HepG2 (cell line): ENCODE measurements around the gene COL8A1. TPM values are rescaled to one million over a fixed set of nuclear protein-coding genes. Genes with fewer than 3 reads are reported as not detected.

Experiments
- ATAC-seq: fragments of 200-7000 bp; cut with Tn5 transposase; 3 replicates; pipeline ENCODE4 v1.9.1; 2020; ENCODE audit warnings: mild to moderate bottlenecking, moderate library complexity
- BruUV-seq: library from RNA; stranded (reverse); fragments of 400-500 nt; replicated peaks from 2 replicates; lab custom pipeline; 2021; lab: Mats Ljungman, UMichigan
- CTCF ChIA-PET: fragments of 300-600 bp; formaldehyde crosslinking; extraction: SDS; loops from one replicate; lab custom pipeline; 2021; ENCODE audit warnings: low total read pairs, inconsistent platforms, low intra/inter-chr PET ratio; lab: Yijun Ruan, JAX
- POLR2A ChIA-PET: fragments of 350-600 bp; sonication (Branson Sonifier 250); formaldehyde crosslinking; loops from one replicate; lab custom pipeline; 2020; ENCODE audit warnings: antibody characterized with exemption, inconsistent platforms; lab: Yijun Ruan, JAX
- DNase-seq: peaks from one replicate; pipeline ENCODE4 v3.0.0-alpha.2; 2015; ENCODE audit warnings: low spot score
- FAIRE-seq: peaks from 3 replicates; lab custom pipeline; 2011; peaks lifted over from hg19 to GRCh38; lab: Jason Lieb, UNC
- H2AFZ ChIP-seq: one replicate; pipeline ENCODE4 v1.6.1; 2011; ENCODE audit warnings: low read length, inconsistent platforms
- H3K27ac ChIP-seq: fragments of 300-600 bp; 3 replicates; pipeline ENCODE4 v1.8.0; 2011; ENCODE audit warnings: mixed run types, mild to moderate bottlenecking, mixed read lengths, low read length, inconsistent platforms; ENCODE audit not compliant: insufficient read depth; ENCODE audit errors: extremely low read length
- H3K27me3 ChIP-seq, 2 experiments: fragments of 200-600 bp in 1 of 2; 2 replicates in 1 of 2; 3 replicates in 1 of 2; pipeline versions ENCODE4 v1.6.0 to v1.8.0; 2011; ENCODE audit warnings: low read length in 2 of 2, mild to moderate bottlenecking in 2 of 2, moderate library complexity in 2 of 2, inconsistent platforms in 1 of 2; ENCODE audit not compliant: insufficient read depth in 2 of 2, control insufficient read depth in 1 of 2
- H3K36me3 ChIP-seq, 2 experiments: fragments of 200-600 bp in 1 of 2; replicated peaks in 1 of 2; 2 replicates in 1 of 2; 3 replicates in 1 of 2; pipeline versions ENCODE4 v1.5.1 to v1.8.0; 2011; ENCODE audit warnings: low read length in 2 of 2, inconsistent platforms in 1 of 2; ENCODE audit not compliant: insufficient read depth in 2 of 2, control insufficient read depth in 1 of 2
- H3K4me1 ChIP-seq: 2 replicates; pipeline ENCODE4 v1.5.1; 2012; ENCODE audit warnings: low read length, inconsistent platforms; ENCODE audit not compliant: insufficient read depth
- H3K4me2 ChIP-seq: 2 replicates; pipeline ENCODE4 v1.6.0; 2011; ENCODE audit warnings: low read depth, low read length, inconsistent platforms
- H3K4me3 ChIP-seq, 3 experiments: fragments of 200-600 bp in 1 of 3; sonication (generic), shearing (Covaris generic) in 1 of 3; replicated peaks in 1 of 3; 2 replicates each; pipeline ENCODE4 v1.5.1; 2011 to 2016; ENCODE audit warnings: low read length in 3 of 3, inconsistent platforms in 2 of 3, low read depth in 2 of 3, mild to moderate bottlenecking in 2 of 3, control low read depth in 1 of 3, mixed read lengths in 1 of 3; ENCODE audit not compliant: insufficient read depth in 1 of 3
- H3K79me2 ChIP-seq: one replicate; pipeline ENCODE4 v1.6.1; 2011; ENCODE audit warnings: low read length, inconsistent platforms; ENCODE audit not compliant: insufficient read depth
- H3K9ac ChIP-seq: 2 replicates; pipeline ENCODE4 v1.6.0; 2011; ENCODE audit warnings: mild to moderate bottlenecking, low read depth, low read length, inconsistent platforms; ENCODE audit not compliant: insufficient read depth
- H3K9me3 ChIP-seq: 2 replicates; pipeline ENCODE4 v1.5.1; 2012; ENCODE audit warnings: mild to moderate bottlenecking, low read length
- H4K20me1 ChIP-seq: 2 replicates; pipeline ENCODE4 v1.6.0; 2011; ENCODE audit warnings: inconsistent platforms, mild to moderate bottlenecking, low read length, moderate library complexity; ENCODE audit not compliant: insufficient read depth
- BCL6 ChIP-seq: IDR thresholded peaks from 2 replicates; pipeline ENCODE4 v1.6.1; 2016; ENCODE audit warnings: missing genetic modification reagents, missing compliant biosample characterization
- FIP1L1 ChIP-seq: fragments of 200-400 bp; formaldehyde crosslinking; IDR thresholded peaks from 2 replicates; pipeline ENCODE4 v1.6.1; 2018; ENCODE audit warnings: low read depth, mild to moderate bottlenecking, low read length, moderate library complexity, borderline replicate concordance; ENCODE audit not compliant: insufficient read depth
- GRHL1 ChIP-seq: sonication (generic); formaldehyde crosslinking; conservative IDR thresholded peaks from 2 replicates; pipeline ENCODE4 v1.8.0; 2022; ENCODE audit warnings: missing genetic modification reagents
- HNRNPK ChIP-seq: fragments of 200-400 bp; formaldehyde crosslinking; IDR thresholded peaks from 2 replicates; pipeline ENCODE4 v1.6.1; 2018; ENCODE audit warnings: low read length, low read depth, moderate library complexity, mild to moderate bottlenecking; ENCODE audit not compliant: poor library complexity, severe bottlenecking
- HNRNPL ChIP-seq: fragments of 200-400 bp; formaldehyde crosslinking; IDR thresholded peaks from 2 replicates; pipeline ENCODE4 v1.6.1; 2017; ENCODE audit warnings: mild to moderate bottlenecking, low read depth, low read length
- KLF12 ChIP-seq: sonication (generic); formaldehyde crosslinking; IDR thresholded peaks from 2 replicates; pipeline ENCODE4 v1.4.0; 2020; ENCODE audit warnings: missing genetic modification reagents, borderline replicate concordance
- SP140L ChIP-seq: sonication (generic); formaldehyde crosslinking; IDR thresholded peaks from 2 replicates; pipeline ENCODE4 v1.4.0; 2020; ENCODE audit warnings: missing genetic modification reagents, borderline replicate concordance
- SP2 ChIP-seq: sonication (generic); formaldehyde crosslinking; IDR thresholded peaks from 2 replicates; pipeline ENCODE4 v1.5.1; 2020; ENCODE audit warnings: mild to moderate bottlenecking, missing genetic modification reagents
- SRSF4 ChIP-seq: fragments of 200-400 bp; formaldehyde crosslinking; IDR thresholded peaks from one replicate; pipeline ENCODE4 v1.6.1; 2018; ENCODE audit warnings: mild to moderate bottlenecking, low read depth, low read length, moderate library complexity; ENCODE audit not compliant: poor library complexity, severe bottlenecking
- ZKSCAN8 ChIP-seq: IDR thresholded peaks from 2 replicates; pipeline ENCODE4 v1.6.1; 2016; ENCODE audit warnings: borderline replicate concordance, missing genetic modification reagents, missing compliant biosample characterization
- ZNF264 ChIP-seq: sonication (generic); formaldehyde crosslinking; IDR thresholded peaks from 2 replicates; pipeline ENCODE4 v1.4.0; 2020; ENCODE audit warnings: missing genetic modification reagents
- ZNF333 ChIP-seq: sonication (generic); formaldehyde crosslinking; IDR thresholded peaks from 2 replicates; pipeline ENCODE4 v1.4.0; 2020; ENCODE audit warnings: mild to moderate bottlenecking, missing genetic modification reagents, borderline replicate concordance
- ZNF589 ChIP-seq: sonication (generic); formaldehyde crosslinking; conservative IDR thresholded peaks from 2 replicates; pipeline ENCODE4 v1.8.0; 2022; ENCODE audit warnings: mild to moderate bottlenecking, moderate library complexity, missing genetic modification reagents
- WGBS: methylation state at CpG from one replicate; pipeline ENCODE4 v1.1.6; 2017; ENCODE audit warnings: low lambda C conversion rate; 5-methylcytosine and 5-hydroxymethylcytosine counted together
- in situ Hi-C: cut with HindIII; loops from 2 replicates; pipeline ENCODE4 v1.10.0; 2017; ENCODE audit warnings: low pct_unique_long_range_greater_than_20kb; ENCODE audit not compliant: extremely low pct_ligation_motif_present
- intact Hi-C: fragments of 100-400 bp; cut with micrococcal nuclease; formaldehyde crosslinking; loops from one replicate; pipeline ENCODE4 v1.10.0; 2022; ENCODE audit not compliant: unreplicated experiment
- polyA plus RNA-seq, 8 experiments: library from polyadenylated mRNA; depleted of rRNA in 3 of 8; stranded (reverse) in 7 of 8; unstranded in 1 of 8; fragments of >200 nt; fragmentation: Illumina TruSeq in 4 of 8; extraction: Trizol in 4 of 8; gene quantifications; 2 replicates each; pipeline versions ENCODE4 v1.2.1 to v1.2.3, GENCODE V29; 2011 to 2016; ENCODE audit warnings: low read depth in 4 of 8, missing spikeins in 1 of 8, mixed read lengths in 1 of 8; ENCODE audit not compliant: insufficient read depth in 1 of 8
- total RNA-seq, 5 experiments: library from RNA; depleted of rRNA; stranded (reverse); fragments of >200 nt; fragmentation: Illumina TruSeq; extraction: Trizol; gene quantifications; 2 replicates each; pipeline ENCODE4 v1.2.3, GENCODE V29; 2016; ENCODE audit warnings: low read depth in 1 of 5
- TF ChIP-seq, protein P1 (sequence below): sonication (generic); formaldehyde crosslinking; IDR thresholded peaks from 2 replicates; pipeline ENCODE4 v1.5.1; 2020; ENCODE audit warnings: mild to moderate bottlenecking, missing genetic modification reagents, borderline replicate concordance
- TF ChIP-seq, protein P2 (sequence below): IDR thresholded peaks from 2 replicates; pipeline ENCODE4 v1.6.1; 2016; ENCODE audit warnings: low read depth, borderline replicate concordance
- TF ChIP-seq, protein P3 (sequence below): sonication (generic); formaldehyde crosslinking; IDR thresholded peaks from 2 replicates; pipeline ENCODE4 v1.4.0; 2020; ENCODE audit warnings: mild to moderate bottlenecking, low read depth, missing genetic modification reagents

Gene COL8A1
- total and polyA plus RNA-seq, 2 of the 13 experiments (the other 11 are each of a cell fraction or from before 2014, with no cell fraction given), result not detected

DNA sequence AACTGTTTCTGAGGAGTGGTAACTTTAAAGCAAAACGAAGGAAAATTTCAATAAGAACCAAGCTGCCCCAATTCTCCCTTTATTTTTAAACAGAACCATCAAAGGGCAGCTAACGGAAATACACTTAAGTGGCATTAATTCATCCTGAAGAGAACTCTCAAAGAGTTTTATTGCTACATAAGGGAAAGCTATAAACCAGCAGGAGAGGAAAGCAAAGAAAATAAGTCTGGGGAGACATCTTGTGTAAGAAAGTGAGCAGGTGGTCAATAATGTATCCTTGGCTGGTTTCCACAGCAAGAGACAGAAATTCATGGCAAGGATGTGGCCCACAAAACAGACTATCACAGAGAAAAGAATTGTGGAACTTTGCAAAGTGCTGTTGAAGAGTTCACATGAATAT, 139.3 kb downstream of the COL8A1 start:
- 0% methylated on average over 2 of the region's 2 CpGs for WGBS
- no TSS peak for BruUV-seq
- no peak overlapping the region for H3K9ac ChIP-seq

More for the DNA sequence above, 139.3 kb downstream of the COL8A1 start:
- Histone ChIP-seq H2AFZ (no peak overlapping the region), H3K36me3 (no peaks in the 10 kb centered on the region), H3K27ac (no peak overlapping the region), H3K4me2 (no peak overlapping the region), H3K79me2 (no peaks in the 10 kb centered on the region), H3K4me1 (no peaks in the 10 kb centered on the region), H3K9me3 (no peaks in the 10 kb centered on the region), H4K20me1 (no peaks in the 10 kb centered on the region), H3K27me3 (no peaks in the 10 kb centered on the region), H3K4me3 (no peak overlapping the region)
- CTCF ChIA-PET, result no interaction called here
- in situ Hi-C loops, result no loop called here
- POLR2A ChIA-PET, result no interaction called here
- TF ChIP-seq, protein P1, sequence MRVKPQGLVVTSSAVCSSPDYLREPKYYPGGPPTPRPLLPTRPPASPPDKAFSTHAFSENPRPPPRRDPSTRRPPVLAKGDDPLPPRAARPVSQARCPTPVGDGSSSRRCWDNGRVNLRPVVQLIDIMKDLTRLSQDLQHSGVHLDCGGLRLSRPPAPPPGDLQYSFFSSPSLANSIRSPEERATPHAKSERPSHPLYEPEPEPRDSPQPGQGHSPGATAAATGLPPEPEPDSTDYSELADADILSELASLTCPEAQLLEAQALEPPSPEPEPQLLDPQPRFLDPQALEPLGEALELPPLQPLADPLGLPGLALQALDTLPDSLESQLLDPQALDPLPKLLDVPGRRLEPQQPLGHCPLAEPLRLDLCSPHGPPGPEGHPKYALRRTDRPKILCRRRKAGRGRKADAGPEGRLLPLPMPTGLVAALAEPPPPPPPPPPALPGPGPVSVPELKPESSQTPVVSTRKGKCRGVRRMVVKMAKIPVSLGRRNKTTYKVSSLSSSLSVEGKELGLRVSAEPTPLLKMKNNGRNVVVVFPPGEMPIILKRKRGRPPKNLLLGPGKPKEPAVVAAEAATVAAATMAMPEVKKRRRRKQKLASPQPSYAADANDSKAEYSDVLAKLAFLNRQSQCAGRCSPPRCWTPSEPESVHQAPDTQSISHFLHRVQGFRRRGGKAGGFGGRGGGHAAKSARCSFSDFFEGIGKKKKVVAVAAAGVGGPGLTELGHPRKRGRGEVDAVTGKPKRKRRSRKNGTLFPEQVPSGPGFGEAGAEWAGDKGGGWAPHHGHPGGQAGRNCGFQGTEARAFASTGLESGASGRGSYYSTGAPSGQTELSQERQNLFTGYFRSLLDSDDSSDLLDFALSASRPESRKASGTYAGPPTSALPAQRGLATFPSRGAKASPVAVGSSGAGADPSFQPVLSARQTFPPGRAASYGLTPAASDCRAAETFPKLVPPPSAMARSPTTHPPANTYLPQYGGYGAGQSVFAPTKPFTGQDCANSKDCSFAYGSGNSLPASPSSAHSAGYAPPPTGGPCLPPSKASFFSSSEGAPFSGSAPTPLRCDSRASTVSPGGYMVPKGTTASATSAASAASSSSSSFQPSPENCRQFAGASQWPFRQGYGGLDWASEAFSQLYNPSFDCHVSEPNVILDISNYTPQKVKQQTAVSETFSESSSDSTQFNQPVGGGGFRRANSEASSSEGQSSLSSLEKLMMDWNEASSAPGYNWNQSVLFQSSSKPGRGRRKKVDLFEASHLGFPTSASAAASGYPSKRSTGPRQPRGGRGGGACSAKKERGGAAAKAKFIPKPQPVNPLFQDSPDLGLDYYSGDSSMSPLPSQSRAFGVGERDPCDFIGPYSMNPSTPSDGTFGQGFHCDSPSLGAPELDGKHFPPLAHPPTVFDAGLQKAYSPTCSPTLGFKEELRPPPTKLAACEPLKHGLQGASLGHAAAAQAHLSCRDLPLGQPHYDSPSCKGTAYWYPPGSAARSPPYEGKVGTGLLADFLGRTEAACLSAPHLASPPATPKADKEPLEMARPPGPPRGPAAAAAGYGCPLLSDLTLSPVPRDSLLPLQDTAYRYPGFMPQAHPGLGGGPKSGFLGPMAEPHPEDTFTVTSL (CRISPR knock-in tag), result no peak
- TF ChIP-seq GRHL1 (CRISPR knock-in tag), result no peak
- no peak for TF ChIP-seq SP140L (CRISPR knock-in tag)
- TF ChIP-seq BCL6 (CRISPR knock-in tag), result no peak
- TF ChIP-seq, protein P2, sequence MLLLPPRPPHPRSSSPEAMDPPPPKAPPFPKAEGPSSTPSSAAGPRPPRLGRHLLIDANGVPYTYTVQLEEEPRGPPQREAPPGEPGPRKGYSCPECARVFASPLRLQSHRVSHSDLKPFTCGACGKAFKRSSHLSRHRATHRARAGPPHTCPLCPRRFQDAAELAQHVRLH (CRISPR knock-in tag), result no peak
- TF ChIP-seq ZNF333 (CRISPR knock-in tag), result no peak
- no peak for TF ChIP-seq ZNF264 (CRISPR knock-in tag)
- TF ChIP-seq HNRNPL, result no peak
- no peak for TF ChIP-seq HNRNPK
- TF ChIP-seq FIP1L1, result no peak
- TF ChIP-seq ZKSCAN8 (CRISPR knock-in tag), result no peak
- no peak for TF ChIP-seq ZNF589 (CRISPR knock-in tag)
- TF ChIP-seq SP2, result no peak
- TF ChIP-seq KLF12 (CRISPR knock-in tag), result no peak
- TF ChIP-seq, protein P3, sequence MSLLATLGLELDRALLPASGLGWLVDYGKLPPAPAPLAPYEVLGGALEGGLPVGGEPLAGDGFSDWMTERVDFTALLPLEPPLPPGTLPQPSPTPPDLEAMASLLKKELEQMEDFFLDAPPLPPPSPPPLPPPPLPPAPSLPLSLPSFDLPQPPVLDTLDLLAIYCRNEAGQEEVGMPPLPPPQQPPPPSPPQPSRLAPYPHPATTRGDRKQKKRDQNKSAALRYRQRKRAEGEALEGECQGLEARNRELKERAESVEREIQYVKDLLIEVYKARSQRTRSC (CRISPR knock-in tag), result no peak
- TF ChIP-seq SRSF4, result no peak
- intact Hi-C loops, result no loop called here
- DNase-seq (no peak), ATAC-seq (no peak), FAIRE-seq (no peak)
